Lower lobe of right lung (tissue), 2 donors: ENCODE results near the gene GMEB2. TPM values are rescaled to one million over a fixed set of nuclear protein-coding genes. Genes with fewer than 3 reads are reported as not detected.

Experiments used
- ATAC-seq, 2 donors: fragments of 200-7000 bp; cut with Tn5 transposase; one replicate each; pipeline ENCODE4 v1.9.1; 2020 to 2022; ENCODE audit warnings: mild to moderate bottlenecking in 2 of 2, moderate library complexity in 2 of 2
- DNase-seq: peaks from one replicate; pipeline ENCODE4 v3.0.0-alpha.2; 2020
- H3K27ac ChIP-seq: fragments of 200-600 bp; one replicate; pipeline ENCODE4 v1.8.0; 2022
- H3K27me3 ChIP-seq: fragments of 200-600 bp; one replicate; pipeline ENCODE4 v1.8.0; 2022; ENCODE audit warnings: low read depth
- H3K36me3 ChIP-seq: fragments of 200-600 bp; one replicate; pipeline ENCODE4 v1.8.0; 2022; ENCODE audit warnings: mild to moderate bottlenecking
- H3K4me1 ChIP-seq: fragments of 200-600 bp; one replicate; pipeline ENCODE4 v1.8.0; 2022
- H3K4me3 ChIP-seq: fragments of 200-600 bp; one replicate; pipeline ENCODE4 v1.8.0; 2022; ENCODE audit warnings: mild to moderate bottlenecking
- H3K9me3 ChIP-seq: fragments of 200-600 bp; one replicate; pipeline ENCODE4 v1.8.0; 2022
- CTCF ChIP-seq: fragments of 200-600 bp; IDR thresholded peaks from one replicate; pipeline ENCODE4 v1.8.0; 2022; ENCODE audit warnings: antibody characterized with exemption, mild to moderate bottlenecking
- intact Hi-C: fragments of 100-400 bp; cut with DNase I; formaldehyde crosslinking; loops from one replicate; pipeline ENCODE4 v1.11.0; 2022
- total RNA-seq: library from RNA; stranded (reverse); fragmentation: NEBNext Ultra II Directional; extraction: Animal tissue kit (Norgen Biotek cat#: 25700); gene quantifications from one replicate; pipeline ENCODE4 v1.2.1, GENCODE V29; 2021
- donor health status: DM: no; HTN: yes; CAD: no; lungs with severe emphysema.

GMEB2 gene
- total RNA-seq, 1 donor from 2014 or later = 9.7 TPM

GRCh38 chr20:63544241-63544957 lies 82.5 kb downstream of the GMEB2 start:
- Histone ChIP-seq H3K9me3 (no peaks in the 10 kb centered on the region), H3K27ac (no peak overlapping the region), H3K36me3 (no peaks in the 10 kb centered on the region), H3K4me1 (no peaks in the 10 kb centered on the region), H3K27me3 (peaks cover 22% of the 10 kb centered on the region), H3K4me3 (no peak overlapping the region)
- no peak for TF ChIP-seq CTCF
- DNase-seq (no peak), ATAC-seq (no peak)
- intact Hi-C loops = no loop called here

GRCh38 chr20:63543733-63544132 lies 83.2 kb downstream of the GMEB2 start:
- ATAC-seq = no peak
- intact Hi-C loops = no loop called here
- Histone ChIP-seq H3K36me3 (no peaks in the 10 kb centered on the region), H3K27me3 (peaks cover 21% of the 10 kb centered on the region), H3K27ac (no peak overlapping the region), H3K4me1 (peaks cover 5% of the 10 kb centered on the region), H3K4me3 (no peak overlapping the region), H3K9me3 (no peaks in the 10 kb centered on the region)
- no peak for TF ChIP-seq CTCF
- DNase-seq = no peak

- intact Hi-C loops = no loop called here
- no peak for ATAC-seq
- no peak for TF ChIP-seq CTCF
These were observed 83.8 kb downstream of the GMEB2 start for GRCh38 chr20:63543131-63543530.

GRCh38 chr20:63542696-63543095 lies 84.2 kb downstream of the GMEB2 start:
- peaks cover 15% of the 10 kb centered on the region for H3K4me1 ChIP-seq
- H3K36me3 ChIP-seq = no peaks in the 10 kb centered on the region
- DNase-seq = no peak
- H3K4me3 ChIP-seq = no peak overlapping the region
- H3K27ac ChIP-seq = no peak overlapping the region
- intact Hi-C loops = no loop called here
- TF ChIP-seq CTCF = no peak
- H3K9me3 ChIP-seq = no peaks in the 10 kb centered on the region
- ATAC-seq = no peak
- H3K27me3 ChIP-seq = peaks cover 11% of the 10 kb centered on the region

More at GRCh38 chr20:63543131-63543530, 83.8 kb downstream of the GMEB2 start:
- Histone ChIP-seq H3K4me3 (no peak overlapping the region), H3K9me3 (no peaks in the 10 kb centered on the region), H3K36me3 (no peaks in the 10 kb centered on the region), H3K27me3 (peaks cover 15% of the 10 kb centered on the region), H3K4me1 (peaks cover 11% of the 10 kb centered on the region), H3K27ac (no peak overlapping the region)
- DNase-seq = no peak

GRCh38 chr20:63542031-63542559 lies 84.8 kb downstream of the GMEB2 start:
- intact Hi-C loops = no loop called here
- H3K4me1 ChIP-seq = peaks cover 21% of the 10 kb centered on the region
- no peaks in the 10 kb centered on the region for H3K36me3 ChIP-seq
- no peak for TF ChIP-seq CTCF
- H3K4me3 ChIP-seq = no peak overlapping the region
- ATAC-seq = no peak
- H3K27me3 ChIP-seq = peaks cover 5% of the 10 kb centered on the region
- H3K27ac ChIP-seq = no peak overlapping the region
- no peak for DNase-seq
- no peaks in the 10 kb centered on the region for H3K9me3 ChIP-seq
